Effector memory CD8-positive, alpha-beta T cell (primary cell): ENCODE data around the gene NTSR1.

Source experiments
- ATAC-seq: fragments of 150-1000 bp; cut with Tn5 transposase; replicated peaks from 2 replicates; pipeline ENCODE4 v1.10.0; 2021; ENCODE audit warnings: mild to moderate bottlenecking, moderate library complexity
- DNase-seq, 3 experiments: peaks; one replicate each; pipeline ENCODE4 v3.0.0; 2021
- H3K27ac Mint-ChIP-seq, 2 donors: one replicate each; pipeline ENCODE4 v1.8.0; 2022; ENCODE audit warnings: mild to moderate bottlenecking in 2 of 2, mixed read lengths in 2 of 2, moderate library complexity in 2 of 2
- H3K27me3 Mint-ChIP-seq, 2 donors: one replicate each; pipeline ENCODE4 v1.8.0; 2022; ENCODE audit warnings: mixed read lengths in 2 of 2
- H3K36me3 Mint-ChIP-seq: one replicate; pipeline ENCODE4 v1.8.0; 2022; ENCODE audit warnings: mild to moderate bottlenecking, moderate library complexity, mixed read lengths; ENCODE audit not compliant: insufficient read depth
- H3K4me1 Mint-ChIP-seq, 2 donors: one replicate each; pipeline ENCODE4 v1.8.0; 2022; ENCODE audit warnings: low read depth in 2 of 2, mixed read lengths in 2 of 2
- H3K4me3 Mint-ChIP-seq, 2 donors: one replicate each; pipeline ENCODE4 v1.8.0; 2022; ENCODE audit warnings: mild to moderate bottlenecking in 2 of 2, mixed read lengths in 2 of 2, moderate library complexity in 2 of 2
- H3K9me3 Mint-ChIP-seq, 2 donors: one replicate each; pipeline ENCODE4 v1.8.0; 2022; ENCODE audit warnings: mixed read lengths in 2 of 2

NTSR1 gene

DNA sequence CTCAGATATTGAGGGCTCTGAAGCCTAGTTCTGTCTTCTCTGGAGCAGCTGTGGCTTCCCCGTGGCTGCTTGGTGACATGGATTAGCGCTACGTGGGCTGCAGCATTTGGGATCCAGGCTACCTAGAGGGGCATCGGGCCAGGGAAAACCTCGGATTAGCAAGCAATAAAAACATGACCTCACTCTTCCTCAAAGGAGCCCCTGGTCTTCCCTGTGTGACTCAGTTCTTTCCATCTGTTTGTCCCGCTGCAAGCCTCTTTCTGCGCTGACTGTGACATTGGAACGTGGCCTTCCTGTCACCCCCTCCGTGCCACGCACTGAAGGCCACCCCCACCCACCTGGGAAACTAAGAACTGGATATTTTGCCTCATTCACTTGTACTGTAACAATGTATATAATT is 91.2 kb downstream of the NTSR1 start:
- no peak overlapping the region for H3K27ac Mint-ChIP-seq
- no peaks in the 10 kb centered on the region for H3K27me3 Mint-ChIP-seq
- peaks cover 24 to 25% of the 10 kb centered on the region in 2 donors for H3K4me1 Mint-ChIP-seq
- no peak overlapping the region for H3K4me3 Mint-ChIP-seq
- no peak for ATAC-seq
- DNase-seq = no peak
- H3K9me3 Mint-ChIP-seq = no peaks in the 10 kb centered on the region
- peaks cover 37% of the 10 kb centered on the region for H3K36me3 Mint-ChIP-seq

DNA sequence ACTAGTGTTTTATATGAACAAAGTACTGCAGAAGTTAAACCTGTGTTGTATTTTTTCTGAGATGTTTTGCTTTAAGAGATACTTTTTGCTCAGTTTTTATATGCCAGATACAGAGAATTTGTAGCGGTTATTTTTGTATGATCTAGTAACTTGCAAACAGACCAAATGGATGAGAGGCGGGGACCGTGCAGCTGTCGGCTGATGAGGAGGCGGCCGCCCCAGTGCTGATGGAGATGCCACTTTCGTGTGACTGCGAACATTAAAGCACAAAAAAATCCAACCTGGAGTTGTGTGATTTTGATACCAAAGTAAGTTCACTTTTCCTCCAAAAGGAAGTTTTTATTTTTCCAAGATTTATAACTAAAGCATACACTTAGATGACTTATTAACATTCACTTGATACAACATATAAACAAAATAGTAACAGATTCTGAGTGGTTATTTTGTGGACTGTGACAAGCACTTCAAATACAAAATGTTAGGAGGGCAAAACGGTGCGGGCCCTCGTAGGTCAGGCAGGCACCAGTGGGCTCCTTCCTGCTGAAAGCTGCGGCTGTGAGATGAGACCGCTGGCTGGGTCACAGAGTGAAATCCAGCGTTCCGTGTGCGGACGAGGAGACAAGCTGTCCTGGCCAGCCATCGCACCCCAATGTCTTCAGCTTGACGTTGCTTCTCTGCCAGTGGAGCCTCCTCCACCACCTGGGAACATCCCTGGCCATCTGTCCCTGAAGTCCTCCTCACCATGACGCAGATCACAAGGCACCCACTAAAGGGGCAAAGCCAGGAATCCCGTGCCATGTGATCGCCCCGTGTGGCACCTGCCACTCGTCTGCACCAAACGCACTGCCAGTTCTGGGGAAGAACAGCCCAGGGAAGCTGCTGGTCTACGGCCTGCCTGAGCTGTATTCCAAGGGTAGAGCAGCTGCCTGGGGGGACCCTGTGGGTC is 92.0 kb downstream of the NTSR1 start:
- ATAC-seq (no peak), DNase-seq (no peak)
- Mint-ChIP-seq H3K4me3 (no peak overlapping the region), H3K27ac (no peak overlapping the region), H3K9me3 (no peaks in the 10 kb centered on the region), H3K36me3 (peaks cover 30% of the 10 kb centered on the region), H3K27me3 (no peaks in the 10 kb centered on the region), H3K4me1 (peaks cover 25 to 26% of the 10 kb centered on the region in 2 donors)

DNA sequence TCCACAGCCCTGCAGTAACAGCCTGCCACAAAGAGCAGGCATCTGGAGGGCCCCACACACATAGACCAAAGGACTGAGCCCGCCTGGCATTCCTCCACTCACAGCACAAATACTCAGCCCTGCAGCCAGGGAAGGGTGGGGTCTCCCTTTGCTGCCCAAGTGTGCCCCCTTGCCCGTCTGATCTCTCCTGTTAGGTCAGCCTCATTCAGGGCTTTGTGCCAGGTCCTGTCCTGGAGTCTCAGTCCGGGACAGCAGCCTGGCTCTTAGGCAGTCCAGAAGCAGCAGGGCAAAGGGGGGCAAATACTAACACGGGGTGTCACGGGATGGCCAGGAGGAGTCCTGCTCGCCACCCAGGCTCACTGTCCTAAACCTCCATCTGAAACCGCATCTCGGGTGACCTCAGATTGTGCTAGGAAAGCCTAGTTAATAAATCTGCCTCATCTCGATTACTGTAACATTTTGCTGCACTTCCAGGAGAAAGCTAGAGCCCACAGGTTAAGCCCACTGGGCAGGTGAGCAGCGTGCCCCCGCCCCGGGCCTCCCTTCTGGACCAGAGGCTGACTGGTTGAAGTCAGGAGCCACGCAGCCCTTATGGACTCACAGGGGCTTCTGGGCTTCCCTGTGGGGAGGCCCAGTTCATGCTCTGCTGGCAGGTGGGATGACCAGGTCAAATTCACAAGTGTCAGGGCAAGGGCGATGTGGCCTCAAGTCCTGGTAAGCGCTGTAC is 92.8 kb downstream of the NTSR1 start:
- no peaks in the 10 kb centered on the region for H3K9me3 Mint-ChIP-seq
- ATAC-seq (no peak), DNase-seq (no peak)
- no peaks in the 10 kb centered on the region for H3K27me3 Mint-ChIP-seq
- H3K4me3 Mint-ChIP-seq = no peak overlapping the region
- no peak overlapping the region for H3K27ac Mint-ChIP-seq
- peaks cover 29 to 31% of the 10 kb centered on the region in 2 donors for H3K4me1 Mint-ChIP-seq
- peaks cover 30% of the 10 kb centered on the region for H3K36me3 Mint-ChIP-seq

DNA sequence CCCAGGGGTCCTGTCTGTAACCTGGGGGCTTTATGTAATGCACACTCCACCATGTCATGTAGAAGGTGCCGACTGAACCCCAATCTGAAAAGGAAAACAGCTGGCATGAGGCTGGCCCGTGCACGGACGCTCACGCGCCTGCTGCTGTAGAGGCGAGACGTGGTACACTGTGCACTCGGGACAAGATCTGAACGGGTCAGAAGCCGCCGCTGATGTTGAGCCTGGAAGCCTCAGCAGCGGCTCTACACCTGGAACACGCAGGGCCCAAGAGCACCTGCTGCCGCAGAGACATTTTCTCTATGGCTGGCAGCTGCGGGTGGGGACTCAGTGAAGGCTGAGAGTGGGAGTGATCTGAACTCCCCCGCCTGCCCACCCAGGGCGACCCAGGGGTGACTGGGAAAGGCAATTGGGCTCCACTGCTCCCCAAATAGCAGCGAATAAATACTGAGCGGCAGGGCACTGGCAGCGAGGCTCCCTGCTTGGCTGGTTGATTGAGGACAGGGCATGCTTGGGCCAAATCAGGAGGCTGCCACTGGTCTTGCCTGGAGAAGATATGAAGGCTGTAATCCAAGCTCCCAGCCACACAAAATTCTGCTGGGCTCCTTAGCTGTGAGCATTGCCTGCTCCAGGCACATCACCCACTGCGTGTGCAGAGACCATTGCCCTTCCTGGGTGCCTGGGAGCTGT is 93.5 kb downstream of the NTSR1 start:
- ATAC-seq (no peak), DNase-seq (no peak)
- no peaks in the 10 kb centered on the region for H3K9me3 Mint-ChIP-seq
- no peak overlapping the region for H3K4me3 Mint-ChIP-seq
- peaks cover 27% of the 10 kb centered on the region for H3K36me3 Mint-ChIP-seq
- H3K27me3 Mint-ChIP-seq = no peaks in the 10 kb centered on the region
- peaks cover 31 to 32% of the 10 kb centered on the region in 2 donors for H3K4me1 Mint-ChIP-seq
- H3K27ac Mint-ChIP-seq = no peak overlapping the region

DNA sequence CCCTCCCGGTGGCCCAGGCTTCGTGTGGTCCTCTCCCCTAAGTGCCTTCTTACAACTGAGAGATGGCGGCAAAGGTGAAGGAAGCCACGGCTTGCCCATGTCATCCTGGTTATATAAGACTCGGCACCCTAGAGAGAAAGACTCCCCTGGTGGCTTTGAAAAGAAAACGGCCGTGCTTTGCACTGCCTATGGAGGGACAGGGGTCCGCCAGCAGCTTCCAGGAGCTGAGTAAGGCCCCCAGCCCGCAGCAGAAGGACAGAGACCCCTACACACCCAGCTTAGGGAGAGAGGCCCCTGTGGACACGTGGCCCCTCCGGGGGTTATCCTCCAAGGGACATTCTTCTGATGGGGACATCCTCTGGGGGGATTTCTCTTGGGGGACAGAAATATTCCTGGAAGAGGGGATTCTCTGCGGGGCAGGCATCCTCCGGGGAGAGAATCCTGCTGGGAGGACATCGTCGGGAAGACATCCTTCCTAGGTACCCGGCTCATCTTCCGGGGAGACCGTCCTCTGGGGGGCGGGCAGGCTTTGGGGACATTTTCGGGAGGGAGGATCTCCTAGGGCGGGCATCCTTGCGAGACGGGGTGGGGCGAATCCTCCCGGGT is 95.5 kb downstream of the NTSR1 start:
- Mint-ChIP-seq H3K4me1 (peaks cover 20 to 27% of the 10 kb centered on the region in 2 donors), H3K27me3 (no peaks in the 10 kb centered on the region), H3K9me3 (no peaks in the 10 kb centered on the region), H3K27ac (peak overlapping the region; percentile 97 to 99), H3K4me3 (peak overlapping the region; percentile 95 to 99), H3K36me3 (peaks cover 36% of the 10 kb centered on the region)
- peak in 2 of 3 experiments; percentile 22 to 36 for DNase-seq
- peak; percentile 43 for ATAC-seq

DNA sequence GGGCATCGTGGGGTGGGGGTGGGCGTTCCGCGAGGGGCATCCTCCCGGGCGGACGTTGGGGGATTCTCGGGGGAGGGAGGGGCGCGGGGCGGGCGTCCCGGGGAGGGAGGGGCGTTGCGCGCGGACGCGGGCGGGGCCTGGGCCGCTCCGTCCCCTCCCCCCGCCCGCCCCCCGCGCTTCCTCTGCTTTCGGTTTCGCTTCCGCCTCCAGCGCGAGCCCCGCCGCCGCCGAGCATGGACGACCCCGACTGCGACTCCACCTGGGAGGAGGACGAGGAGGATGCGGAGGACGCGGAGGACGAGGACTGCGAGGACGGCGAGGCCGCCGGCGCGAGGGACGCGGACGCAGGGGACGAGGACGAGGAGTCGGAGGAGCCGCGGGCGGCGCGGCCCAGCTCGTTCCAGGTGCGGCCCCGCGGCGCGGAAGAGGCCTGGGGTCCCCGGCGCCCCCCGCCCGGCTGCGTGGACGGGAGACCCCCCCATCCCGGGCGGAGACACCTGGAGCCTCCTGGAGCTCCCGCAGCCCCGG is 96.1 kb downstream of the NTSR1 start, which contains the start of gene OGFR:
TSS of gene OGFR (plus strand) at position 209 of the 528 bp plus-strand sequence. CDS start at position 234, 25 bp downstream.
- no peaks in the 10 kb centered on the region for H3K27me3 Mint-ChIP-seq
- H3K4me3 Mint-ChIP-seq = peak within 1 kb of the TSS; percentile 95 to 99
- peaks cover 37% of the 10 kb centered on the region for H3K36me3 Mint-ChIP-seq
- ATAC-seq (peak; percentile 73), DNase-seq (peak; percentile 60 to 66 (median 65))
- no peaks in the 10 kb centered on the region for H3K9me3 Mint-ChIP-seq
- peaks cover 20 to 29% of the 10 kb centered on the region in 2 donors for H3K4me1 Mint-ChIP-seq
- H3K27ac Mint-ChIP-seq = peak within 1 kb of the TSS; percentile 97 to 99

DNA sequence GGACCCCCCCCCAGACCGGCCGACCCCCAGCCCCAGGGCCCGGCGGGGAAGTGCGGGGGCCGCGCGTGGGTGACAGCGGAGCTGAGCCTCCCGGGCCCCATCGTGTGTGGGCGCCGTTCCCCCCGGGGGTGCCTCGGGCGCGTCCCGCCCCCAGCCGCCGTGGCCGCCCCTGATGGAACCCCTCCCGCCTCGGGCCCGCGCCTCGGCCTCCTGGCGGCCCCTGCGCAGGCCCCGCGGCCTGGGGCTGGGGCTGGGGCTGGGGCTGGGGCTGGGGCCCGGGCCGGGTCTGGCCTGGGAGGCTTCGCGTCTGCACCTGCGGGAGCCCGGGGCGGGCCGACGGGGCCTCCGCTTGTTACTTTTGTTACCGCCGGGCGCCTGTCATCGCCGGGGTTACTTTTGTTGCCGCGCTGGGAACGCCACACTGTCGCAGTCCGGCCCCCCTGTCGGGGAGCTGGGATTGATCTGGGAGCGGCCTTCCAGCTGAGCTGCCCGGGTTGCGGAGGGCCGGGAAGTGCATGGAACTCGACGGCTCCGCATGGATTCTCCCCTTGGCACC is 96.6 kb downstream of the NTSR1 start:
- no peak for DNase-seq
- peak overlapping the region; percentile 97 to 99 for H3K27ac Mint-ChIP-seq
- H3K27me3 Mint-ChIP-seq = no peaks in the 10 kb centered on the region
- H3K9me3 Mint-ChIP-seq = no peaks in the 10 kb centered on the region
- H3K4me3 Mint-ChIP-seq = peak overlapping the region; percentile 90 to 95
- peak; percentile 54 for ATAC-seq
- H3K36me3 Mint-ChIP-seq = peaks cover 42% of the 10 kb centered on the region
- peaks cover 20 to 29% of the 10 kb centered on the region in 2 donors for H3K4me1 Mint-ChIP-seq

DNA sequence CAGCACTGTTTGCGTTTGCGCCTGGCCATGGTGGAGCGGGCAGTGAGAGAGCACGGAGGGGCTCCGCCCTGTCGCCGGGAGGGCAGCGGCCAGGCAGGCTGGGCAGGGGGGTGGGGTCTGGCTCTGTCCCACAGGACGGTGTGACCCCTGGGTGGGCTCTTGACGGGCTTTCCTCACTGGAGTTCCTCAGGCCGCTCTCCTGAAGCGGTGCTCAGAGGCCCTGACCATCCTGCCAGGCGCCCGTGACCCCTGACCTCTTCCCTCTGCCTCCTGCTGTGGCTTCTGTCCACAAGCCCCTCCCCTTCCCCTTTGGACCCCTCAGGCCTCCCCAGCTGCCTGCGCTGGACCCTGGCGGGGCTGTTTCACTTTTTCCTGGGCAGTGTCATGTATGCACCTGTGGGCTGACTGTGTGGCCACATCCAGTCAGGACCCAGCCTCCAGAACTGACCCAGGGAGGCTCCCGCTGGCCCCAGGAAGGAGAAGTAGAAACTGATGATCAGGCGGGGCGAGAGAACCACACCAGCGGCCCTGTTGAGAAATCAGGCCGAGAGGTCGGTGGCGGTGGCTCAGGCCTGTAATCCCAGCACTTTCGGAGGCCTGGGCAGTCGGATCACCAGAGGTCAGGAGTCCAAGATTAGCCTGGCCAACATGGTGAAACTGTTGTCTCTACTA is 97.2 kb downstream of the NTSR1 start:
- no peaks in the 10 kb centered on the region for H3K9me3 Mint-ChIP-seq
- peak overlapping the region; percentile 78 to 97 for H3K27ac Mint-ChIP-seq
- H3K27me3 Mint-ChIP-seq = no peaks in the 10 kb centered on the region
- peaks cover 45% of the 10 kb centered on the region for H3K36me3 Mint-ChIP-seq
- DNase-seq = no peak
- peak overlapping the region; percentile 86 to 90 for H3K4me3 Mint-ChIP-seq
- ATAC-seq = no peak
- peaks cover 20 to 29% of the 10 kb centered on the region in 2 donors for H3K4me1 Mint-ChIP-seq

DNA sequence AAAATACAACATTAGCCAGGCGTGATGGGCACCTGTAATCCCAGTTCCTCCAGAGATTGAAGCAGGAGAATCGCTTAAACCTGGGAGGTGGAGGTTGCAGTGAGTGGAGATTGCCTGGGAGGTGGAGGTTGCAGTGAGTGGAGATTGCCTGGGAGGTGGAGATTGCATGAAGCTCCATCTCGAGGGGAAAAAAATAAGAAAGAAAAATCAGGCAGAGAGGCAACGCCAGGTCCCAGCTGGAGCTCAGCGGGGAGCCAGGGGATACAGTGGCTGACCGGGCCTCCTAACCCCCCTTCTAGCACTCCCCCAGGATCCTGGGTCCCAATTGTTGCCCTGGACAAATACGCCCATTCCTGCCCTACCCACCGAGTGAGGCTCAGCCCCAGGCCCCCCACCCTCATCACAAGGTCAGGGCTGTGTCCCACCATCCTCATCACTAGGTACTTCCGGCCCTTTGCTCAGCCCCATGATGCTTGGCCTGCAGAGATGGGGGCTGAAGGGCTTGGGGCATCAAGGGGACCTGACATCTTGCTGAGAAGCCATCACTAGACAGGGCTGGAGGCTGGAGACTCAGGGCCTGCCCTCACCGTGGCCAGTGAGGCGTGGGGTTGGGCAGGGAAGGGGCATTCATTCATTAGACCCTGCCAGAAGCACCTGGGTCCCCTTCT is 97.9 kb downstream of the NTSR1 start:
- peak overlapping the region; percentile 10 to 78 for H3K27ac Mint-ChIP-seq
- ATAC-seq = no peak

DNA sequence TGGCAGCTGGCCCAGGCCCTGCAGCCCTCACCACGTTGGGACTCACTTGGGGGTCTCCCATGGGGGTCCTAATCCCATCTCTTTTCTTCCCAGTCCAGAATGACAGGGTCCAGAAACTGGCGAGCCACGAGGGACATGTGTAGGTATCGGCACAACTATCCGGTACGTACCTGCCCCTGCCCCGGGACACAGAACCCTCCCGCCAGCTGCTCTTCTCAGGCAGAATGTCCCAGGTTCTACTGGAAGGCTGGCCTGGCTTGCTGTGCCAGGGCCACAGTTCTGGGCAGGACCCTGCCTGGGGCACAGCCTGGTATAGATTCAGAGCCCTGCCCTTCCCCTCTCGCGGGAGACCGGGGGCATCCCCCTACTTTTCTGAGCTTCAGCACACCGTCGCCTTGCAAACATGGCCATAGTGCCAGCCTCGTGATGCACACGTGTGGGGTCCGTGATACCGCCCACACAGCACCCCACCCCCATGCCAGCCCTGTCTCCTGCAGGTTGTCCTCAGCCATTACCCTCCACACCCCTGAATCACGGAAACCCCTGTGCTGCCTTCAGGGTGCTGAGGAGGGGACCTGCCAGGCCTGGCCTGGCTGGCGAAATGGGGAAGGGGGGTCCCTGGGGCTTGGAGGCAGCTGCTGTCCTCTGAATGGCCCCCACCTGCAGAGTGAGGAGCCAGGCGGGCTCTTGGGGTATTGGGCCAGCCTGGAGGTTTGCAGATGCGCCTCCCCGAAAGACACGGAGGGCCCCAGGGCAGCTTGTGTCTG is 99.0 kb downstream of the NTSR1 start:
- ATAC-seq (no peak), DNase-seq (no peak)
- Mint-ChIP-seq H3K4me3 (peak overlapping the region; percentile 45 to 55), H3K4me1 (peaks cover 22 to 32% of the 10 kb centered on the region in 2 donors), H3K36me3 (peaks cover 60% of the 10 kb centered on the region), H3K9me3 (no peaks in the 10 kb centered on the region), H3K27me3 (no peaks in the 10 kb centered on the region), H3K27ac (peak overlapping the region in 1 of 2 donors; percentile 69)

More for the DNA sequence above, 97.9 kb downstream of the NTSR1 start:
- H3K4me1 Mint-ChIP-seq = peaks cover 20 to 29% of the 10 kb centered on the region in 2 donors
- no peaks in the 10 kb centered on the region for H3K27me3 Mint-ChIP-seq
- H3K4me3 Mint-ChIP-seq = peak overlapping the region; percentile 86 to 90
- peaks cover 51% of the 10 kb centered on the region for H3K36me3 Mint-ChIP-seq
- DNase-seq = no peak
- H3K9me3 Mint-ChIP-seq = no peaks in the 10 kb centered on the region

DNA sequence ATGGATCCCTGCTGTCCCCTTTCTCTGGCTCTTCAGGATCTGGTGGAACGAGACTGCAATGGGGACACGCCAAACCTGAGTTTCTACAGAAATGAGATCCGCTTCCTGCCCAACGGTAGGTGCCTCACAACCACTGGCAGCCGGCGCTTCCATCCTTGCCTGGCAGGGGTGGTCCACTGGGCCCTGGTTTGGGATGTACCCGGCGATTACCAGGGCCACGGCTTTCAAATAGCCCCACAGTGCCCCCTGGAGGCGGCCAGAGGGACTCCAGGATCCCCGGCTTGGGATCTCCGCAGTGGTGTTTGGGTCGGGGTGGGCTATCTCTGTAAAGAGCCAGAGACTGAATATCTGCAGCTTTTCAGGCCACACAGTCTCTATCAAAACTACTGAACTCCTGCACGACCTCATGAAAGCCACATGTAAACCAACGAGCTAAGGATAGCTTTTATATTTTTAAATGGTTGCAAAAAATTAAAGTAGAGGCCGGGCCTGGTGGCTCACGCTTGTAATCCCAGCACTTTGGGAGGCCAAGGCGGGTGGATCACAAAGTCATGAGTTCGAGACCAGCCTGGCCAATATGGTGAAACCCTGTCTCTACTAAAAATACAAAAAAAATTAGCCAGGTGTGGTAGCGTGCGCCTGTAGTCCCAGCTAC is 99.7 kb downstream of the NTSR1 start:
- Mint-ChIP-seq H3K9me3 (no peaks in the 10 kb centered on the region), H3K27ac (peak overlapping the region in 1 of 2 donors; percentile 69), H3K27me3 (no peaks in the 10 kb centered on the region), H3K4me1 (peaks cover 22 to 32% of the 10 kb centered on the region in 2 donors), H3K4me3 (peak overlapping the region; percentile 45 to 55), H3K36me3 (peaks cover 64% of the 10 kb centered on the region)
- DNase-seq = peak; percentile 67 to 79 (median 75)
- ATAC-seq = peak; percentile 47
